ENCODE data around the gene LRRC14B. TPM values are rescaled to one million over a fixed set of nuclear protein-coding genes. Genes with fewer than 3 reads are reported as not detected.

Gene LRRC14B
- total and polyA plus RNA-seq, 4 donors: not detected

DNA sequence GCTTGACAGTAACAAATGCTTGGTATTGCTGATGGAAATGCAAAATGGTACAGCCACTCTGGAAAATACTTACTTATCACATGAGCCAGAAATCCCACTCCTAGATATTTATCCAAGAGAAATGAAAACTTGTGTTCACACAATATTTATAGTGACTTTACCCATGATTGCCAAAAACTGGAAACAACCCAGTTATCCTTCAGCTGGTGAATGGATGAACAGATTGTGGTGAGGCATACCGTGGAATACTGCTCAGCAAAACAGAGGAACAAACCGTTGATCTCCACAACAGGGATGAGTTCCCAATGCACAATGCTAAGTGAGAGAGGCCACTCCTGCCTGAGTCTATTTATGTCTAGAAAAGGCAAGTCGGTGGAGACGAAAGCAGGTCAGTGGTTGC is 40.5 kb upstream of the LRRC14B start:
- peaks cover 6% of the 10 kb centered on the region for H3K9me3 ChIP-seq (ENCODE audit: control insufficient read depth, low read length)
- H3K27ac ChIP-seq (ENCODE audit: low read depth in 1 of 2, low read length in 2 of 2): no peak overlapping the region
- no peaks in the 10 kb centered on the region for H3K4me1 ChIP-seq (ENCODE audit: control insufficient read depth in 1 of 2, insufficient read depth in 2 of 2, low read length in 2 of 2)
- intact Hi-C loops (cut with DNase I): no loop called here
- ATAC-seq (ENCODE audit: low FRiP score) (no peak), DNase-seq (no peak)
- no peak overlapping the region for H3K4me3 ChIP-seq (ENCODE audit: low read length in 2 of 2)
- no peaks in the 10 kb centered on the region for H3K27me3 ChIP-seq (ENCODE audit: control insufficient read depth in 1 of 2, insufficient read depth in 2 of 2, low read length in 1 of 2)
- WGBS, 2 donors: 77 to 81% methylated on average over 4 of the region's 4 CpGs
- no peaks in the 10 kb centered on the region for H3K36me3 ChIP-seq (ENCODE audit: control insufficient read depth in 1 of 2, insufficient read depth in 2 of 2, low read length in 1 of 2)

DNA sequence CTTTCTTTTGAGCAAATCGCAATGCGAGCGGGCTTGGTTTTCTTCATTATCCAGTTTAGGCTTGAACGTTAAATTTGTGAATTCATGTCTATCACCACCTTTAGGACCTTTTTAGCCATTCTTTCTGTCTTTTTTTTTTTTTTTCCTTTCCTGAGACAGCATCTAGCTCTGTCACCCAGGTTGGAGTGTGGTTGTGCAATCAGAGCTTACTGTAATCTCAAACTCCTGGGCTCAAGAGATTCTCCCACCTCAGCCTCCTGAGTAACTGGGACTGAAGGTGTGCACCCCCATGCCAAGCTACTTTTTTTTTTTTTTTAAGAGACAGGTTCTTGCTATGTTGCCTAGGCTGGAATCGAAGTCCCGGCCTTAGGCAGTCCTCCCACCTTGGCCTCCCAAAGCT is 39.2 kb upstream of the LRRC14B start:
- Histone ChIP-seq H3K36me3 (ENCODE audit: control insufficient read depth in 1 of 2, insufficient read depth in 2 of 2, low read length in 1 of 2) (no peaks in the 10 kb centered on the region), H3K4me1 (ENCODE audit: control insufficient read depth in 1 of 2, insufficient read depth in 2 of 2, low read length in 2 of 2) (no peaks in the 10 kb centered on the region), H3K9me3 (ENCODE audit: control insufficient read depth, low read length) (peaks cover 3% of the 10 kb centered on the region), H3K4me3 (ENCODE audit: low read length in 2 of 2) (no peak overlapping the region), H3K27me3 (ENCODE audit: control insufficient read depth in 1 of 2, insufficient read depth in 2 of 2, low read length in 1 of 2) (no peaks in the 10 kb centered on the region), H3K27ac (ENCODE audit: low read depth in 1 of 2, low read length in 2 of 2) (no peak overlapping the region)
- no peak for DNase-seq
- ATAC-seq (ENCODE audit: low FRiP score): no peak
- WGBS, 2 donors: 95 to 96% methylated on average over 6 of the region's 6 CpGs
- intact Hi-C loops (cut with DNase I): no loop called here

DNA sequence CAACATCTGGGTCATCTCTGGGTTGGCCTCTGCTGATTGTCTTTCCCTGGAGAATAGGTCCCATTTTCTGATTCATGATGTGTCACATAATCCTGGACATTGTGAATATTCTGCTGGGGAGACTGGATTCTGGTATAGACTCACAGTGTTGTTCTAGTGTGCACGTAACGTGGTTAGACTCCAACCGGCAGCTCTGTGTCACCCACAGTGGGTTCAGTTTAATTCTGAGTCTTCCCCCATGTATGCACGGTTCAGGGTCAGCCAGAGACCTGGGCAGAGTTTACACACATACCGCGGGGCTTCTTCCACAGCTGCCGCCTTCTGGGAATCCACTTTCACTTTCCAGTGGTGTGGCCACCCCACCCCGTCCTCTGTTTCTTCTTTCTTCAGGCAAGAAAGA is 38.0 kb upstream of the LRRC14B start:
- H3K9me3 ChIP-seq (ENCODE audit: control insufficient read depth, low read length): no peaks in the 10 kb centered on the region
- H3K4me1 ChIP-seq (ENCODE audit: control insufficient read depth in 1 of 2, insufficient read depth in 2 of 2, low read length in 2 of 2): no peaks in the 10 kb centered on the region
- intact Hi-C loops (cut with DNase I): no loop called here
- H3K27me3 ChIP-seq (ENCODE audit: control insufficient read depth in 1 of 2, insufficient read depth in 2 of 2, low read length in 1 of 2): no peaks in the 10 kb centered on the region
- H3K4me3 ChIP-seq (ENCODE audit: low read length in 2 of 2): no peak overlapping the region
- no peak for ATAC-seq (ENCODE audit: low FRiP score)
- no peak for DNase-seq
- H3K27ac ChIP-seq (ENCODE audit: low read depth in 1 of 2, low read length in 2 of 2): no peak overlapping the region
- H3K36me3 ChIP-seq (ENCODE audit: control insufficient read depth in 1 of 2, insufficient read depth in 2 of 2, low read length in 1 of 2): no peaks in the 10 kb centered on the region
- WGBS, 2 donors: 93 to 94% methylated on average over 8 of the region's 8 CpGs

DNA sequence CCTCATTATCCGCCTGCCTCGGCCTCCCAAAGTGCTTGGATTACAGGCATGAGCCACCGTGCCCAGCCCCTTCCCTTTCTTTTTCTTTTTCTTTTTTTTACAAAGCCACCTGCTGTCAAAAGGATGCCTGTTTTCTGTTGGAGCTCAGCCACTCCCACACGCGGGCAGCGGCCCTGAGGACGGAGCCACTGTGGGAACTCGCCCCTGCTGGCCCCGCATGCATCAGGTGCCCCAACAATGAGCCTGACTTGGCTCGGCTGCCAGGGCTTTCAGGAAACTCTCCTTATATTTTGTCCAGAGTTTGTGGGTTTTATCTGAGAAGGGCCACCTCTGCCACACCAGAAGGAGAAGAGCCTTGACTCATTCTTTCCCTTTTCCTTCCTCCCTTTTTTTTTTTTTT is 37.1 kb upstream of the LRRC14B start:
- H3K4me1 ChIP-seq (ENCODE audit: control insufficient read depth in 1 of 2, insufficient read depth in 2 of 2, low read length in 2 of 2): no peaks in the 10 kb centered on the region
- intact Hi-C loops (cut with DNase I): no loop called here
- H3K36me3 ChIP-seq (ENCODE audit: control insufficient read depth in 1 of 2, insufficient read depth in 2 of 2, low read length in 1 of 2): no peaks in the 10 kb centered on the region
- no peak overlapping the region for H3K4me3 ChIP-seq (ENCODE audit: low read length in 2 of 2)
- no peak overlapping the region for H3K27ac ChIP-seq (ENCODE audit: low read depth in 1 of 2, low read length in 2 of 2)
- ATAC-seq (ENCODE audit: low FRiP score) (no peak), DNase-seq (no peak)
- H3K27me3 ChIP-seq (ENCODE audit: control insufficient read depth in 1 of 2, insufficient read depth in 2 of 2, low read length in 1 of 2): no peaks in the 10 kb centered on the region
- no peaks in the 10 kb centered on the region for H3K9me3 ChIP-seq (ENCODE audit: control insufficient read depth, low read length)
- 91 to 94% methylated on average over 10 of the region's 10 CpGs for WGBS, 2 donors

DNA sequence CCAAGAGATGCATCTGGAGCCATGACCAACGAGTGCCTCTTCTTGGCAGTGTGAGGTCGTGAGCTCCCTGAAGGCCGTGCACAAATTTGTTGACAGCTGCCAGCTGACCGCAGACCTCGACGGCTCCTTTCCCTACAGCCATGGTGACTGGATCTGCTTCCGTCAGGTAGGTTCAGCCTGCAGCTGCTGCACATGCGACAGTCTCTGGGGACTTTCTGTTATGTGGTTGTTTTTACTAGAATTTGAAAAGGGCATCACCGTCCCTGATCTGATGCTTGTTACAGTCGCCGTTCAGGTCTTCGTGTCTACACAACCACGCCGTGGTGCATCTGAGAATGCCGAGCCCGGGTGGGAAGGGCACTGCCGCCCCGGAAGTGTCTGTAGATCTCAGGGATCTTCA is 36.5 kb upstream of the LRRC14B start:
- DNase-seq (no peak), ATAC-seq (ENCODE audit: low FRiP score) (no peak)
- no peaks in the 10 kb centered on the region for H3K27me3 ChIP-seq (ENCODE audit: control insufficient read depth in 1 of 2, insufficient read depth in 2 of 2, low read length in 1 of 2)
- no peak overlapping the region for H3K4me3 ChIP-seq (ENCODE audit: low read length in 2 of 2)
- 92% methylated on average over 18 of the region's 18 CpGs for WGBS, 2 donors
- H3K9me3 ChIP-seq (ENCODE audit: control insufficient read depth, low read length): no peaks in the 10 kb centered on the region
- H3K27ac ChIP-seq (ENCODE audit: low read depth in 1 of 2, low read length in 2 of 2): no peak overlapping the region
- intact Hi-C loops (cut with DNase I): no loop called here
- no peaks in the 10 kb centered on the region for H3K36me3 ChIP-seq (ENCODE audit: control insufficient read depth in 1 of 2, insufficient read depth in 2 of 2, low read length in 1 of 2)
- H3K4me1 ChIP-seq (ENCODE audit: control insufficient read depth in 1 of 2, insufficient read depth in 2 of 2, low read length in 2 of 2): no peaks in the 10 kb centered on the region

DNA sequence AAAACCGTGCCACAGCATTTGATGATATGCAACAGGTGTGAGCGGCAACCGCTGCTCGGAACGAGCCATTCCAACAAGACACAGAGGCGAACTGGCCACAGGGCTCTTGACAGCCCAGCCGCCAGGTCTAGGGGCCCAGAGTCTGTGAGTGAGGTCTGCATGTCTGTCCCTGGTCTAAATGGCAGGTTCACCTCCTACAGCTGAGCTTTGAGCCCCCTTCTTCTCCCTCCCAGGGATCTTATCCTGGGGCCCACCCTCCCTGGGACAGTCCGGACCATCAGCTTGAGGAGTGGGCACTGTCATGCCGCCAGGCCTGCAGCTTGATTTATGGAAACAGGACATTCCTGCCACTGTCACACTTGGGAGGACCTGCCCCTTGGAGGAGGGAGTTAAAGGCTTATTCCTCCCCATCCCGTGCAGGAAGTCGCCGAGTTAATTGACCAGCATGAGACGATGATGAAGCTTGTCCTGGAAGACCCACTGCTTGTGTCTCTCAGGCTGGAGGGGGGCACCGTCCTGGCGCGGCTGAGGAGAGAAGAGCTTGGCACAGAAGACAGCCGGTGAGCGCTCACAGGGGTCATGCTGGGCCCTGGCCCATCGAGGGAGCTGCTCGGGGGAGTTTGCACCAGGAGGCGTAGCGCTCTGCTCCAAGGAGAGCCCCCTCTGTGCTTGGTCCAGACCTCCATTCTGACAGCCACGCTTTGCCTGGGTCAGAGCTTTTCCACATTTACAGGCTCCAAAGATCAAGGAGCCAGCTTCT is 35.5 kb upstream of the LRRC14B start:
- Histone ChIP-seq H3K27ac (ENCODE audit: low read depth in 1 of 2, low read length in 2 of 2) (no peak overlapping the region), H3K27me3 (ENCODE audit: control insufficient read depth in 1 of 2, insufficient read depth in 2 of 2, low read length in 1 of 2) (no peaks in the 10 kb centered on the region), H3K36me3 (ENCODE audit: control insufficient read depth in 1 of 2, insufficient read depth in 2 of 2, low read length in 1 of 2) (no peaks in the 10 kb centered on the region), H3K4me1 (ENCODE audit: control insufficient read depth in 1 of 2, insufficient read depth in 2 of 2, low read length in 2 of 2) (no peaks in the 10 kb centered on the region), H3K4me3 (ENCODE audit: low read length in 2 of 2) (no peak overlapping the region), H3K9me3 (ENCODE audit: control insufficient read depth, low read length) (no peaks in the 10 kb centered on the region)
- 90 to 92% methylated on average over 23 of the region's 23 CpGs for WGBS, 2 donors
- intact Hi-C loops (cut with DNase I): no loop called here
- DNase-seq (no peak), ATAC-seq (ENCODE audit: low FRiP score) (no peak)

DNA sequence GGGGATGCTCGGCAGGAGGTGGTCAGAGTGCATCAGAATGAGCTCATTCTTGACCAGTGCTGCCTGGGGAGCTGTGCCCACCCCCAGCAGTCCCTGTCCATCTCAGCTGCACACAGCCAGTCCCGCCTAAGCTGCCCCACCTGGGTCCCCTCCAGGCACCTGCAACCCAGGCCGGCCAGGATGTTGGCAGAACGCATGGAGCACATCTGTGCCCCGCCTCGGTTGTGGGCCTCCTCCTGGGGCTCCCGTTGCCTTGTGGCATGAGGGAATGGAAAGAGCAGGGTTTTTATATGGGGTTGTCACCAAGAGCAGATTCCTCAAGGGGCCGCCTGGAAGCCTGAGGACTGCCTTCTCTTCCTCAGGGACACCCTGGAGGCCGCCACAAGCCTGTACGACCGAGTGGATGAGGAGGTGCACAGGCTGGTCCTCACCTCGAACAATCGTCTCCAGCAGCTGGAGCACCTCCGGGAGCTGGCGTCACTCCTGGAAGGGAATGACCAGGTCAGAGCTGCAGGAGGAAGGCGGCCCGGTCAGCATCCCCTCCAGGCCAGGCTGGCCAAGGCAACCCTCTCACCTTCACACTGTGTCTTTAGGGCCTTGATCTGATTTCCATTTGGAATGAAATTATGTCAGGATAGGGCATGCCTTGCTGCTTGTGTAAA is 34.8 kb upstream of the LRRC14B start:
- no peak for ATAC-seq (ENCODE audit: low FRiP score)
- peak in 1 of 2 donors; percentile 63 for DNase-seq

DNA sequence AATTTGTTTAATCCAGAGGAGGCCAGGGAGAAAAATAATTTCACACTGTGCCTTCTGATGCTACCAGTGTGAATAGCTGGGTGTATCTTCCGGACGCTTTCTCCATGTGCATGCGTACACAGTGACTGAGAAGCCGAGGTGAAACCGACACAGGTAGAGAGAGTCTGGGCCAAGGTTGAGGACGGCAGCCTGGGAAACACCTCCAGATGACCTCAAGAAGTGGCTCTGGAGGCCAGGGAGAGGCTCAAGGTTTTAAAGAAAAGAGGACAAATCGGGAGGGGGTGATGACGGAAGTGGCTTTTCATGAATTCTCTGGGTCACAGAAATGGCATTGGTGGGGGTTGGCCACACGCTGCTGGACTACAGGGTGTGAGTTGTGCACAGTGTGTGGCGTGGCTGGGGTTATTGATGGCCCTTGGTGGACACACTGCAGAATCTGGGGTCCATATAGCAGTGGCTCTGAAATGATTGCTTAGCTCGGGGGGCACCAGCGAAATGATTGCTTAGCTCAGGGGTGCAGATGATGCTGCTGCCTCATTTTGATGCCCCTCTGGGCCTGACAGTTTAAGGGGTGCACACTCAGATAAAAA is 34.1 kb upstream of the LRRC14B start:
- ATAC-seq (ENCODE audit: low FRiP score) (no peak), DNase-seq (peak in 1 of 2 donors; percentile 56)
- Histone ChIP-seq H3K36me3 (ENCODE audit: control insufficient read depth in 1 of 2, insufficient read depth in 2 of 2, low read length in 1 of 2) (no peaks in the 10 kb centered on the region), H3K4me1 (ENCODE audit: control insufficient read depth in 1 of 2, insufficient read depth in 2 of 2, low read length in 2 of 2) (no peaks in the 10 kb centered on the region), H3K9me3 (ENCODE audit: control insufficient read depth, low read length) (no peaks in the 10 kb centered on the region), H3K27me3 (ENCODE audit: control insufficient read depth in 1 of 2, insufficient read depth in 2 of 2, low read length in 1 of 2) (no peaks in the 10 kb centered on the region), H3K4me3 (ENCODE audit: low read length in 2 of 2) (no peak overlapping the region), H3K27ac (ENCODE audit: low read depth in 1 of 2, low read length in 2 of 2) (no peak overlapping the region)
- intact Hi-C loops (cut with DNase I): no loop called here
- 93% methylated on average over 12 of the region's 12 CpGs for WGBS, 2 donors

More for the DNA sequence above, 34.8 kb upstream of the LRRC14B start:
- WGBS, 2 donors: 91 to 93% methylated on average over 17 of the region's 17 CpGs
- H3K36me3 ChIP-seq (ENCODE audit: control insufficient read depth in 1 of 2, insufficient read depth in 2 of 2, low read length in 1 of 2): no peaks in the 10 kb centered on the region
- H3K4me3 ChIP-seq (ENCODE audit: low read length in 2 of 2): no peak overlapping the region
- H3K4me1 ChIP-seq (ENCODE audit: control insufficient read depth in 1 of 2, insufficient read depth in 2 of 2, low read length in 2 of 2): no peaks in the 10 kb centered on the region
- no peaks in the 10 kb centered on the region for H3K27me3 ChIP-seq (ENCODE audit: control insufficient read depth in 1 of 2, insufficient read depth in 2 of 2, low read length in 1 of 2)
- H3K9me3 ChIP-seq (ENCODE audit: control insufficient read depth, low read length): no peaks in the 10 kb centered on the region
- intact Hi-C loops (cut with DNase I): no loop called here
- no peak overlapping the region for H3K27ac ChIP-seq (ENCODE audit: low read depth in 1 of 2, low read length in 2 of 2)

DNA sequence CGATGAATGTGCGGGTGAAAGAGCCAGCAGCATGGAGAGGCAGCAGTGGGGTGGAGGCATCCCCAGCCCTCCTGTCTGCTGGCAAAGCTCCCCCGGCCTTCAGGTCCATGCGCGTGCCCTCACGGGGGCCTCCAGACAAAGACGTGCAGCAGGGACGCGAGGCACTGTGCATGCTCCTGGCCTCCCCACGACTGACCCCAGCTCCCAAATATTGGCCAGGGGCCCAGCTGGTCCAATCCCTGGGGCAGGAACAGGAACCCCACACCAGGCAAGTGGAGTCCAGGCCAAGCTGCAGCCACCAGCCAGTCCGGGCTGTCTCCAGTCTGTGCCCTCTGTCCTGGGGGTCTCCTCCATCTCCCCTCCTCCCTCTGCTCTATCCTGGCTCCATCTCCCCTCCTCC is 33.5 kb upstream of the LRRC14B start:
- intact Hi-C loops (cut with DNase I): no loop called here
- WGBS, 2 donors: 91% methylated on average over 11 of the region's 11 CpGs
- Histone ChIP-seq H3K4me1 (ENCODE audit: control insufficient read depth in 1 of 2, insufficient read depth in 2 of 2, low read length in 2 of 2) (no peaks in the 10 kb centered on the region), H3K36me3 (ENCODE audit: control insufficient read depth in 1 of 2, insufficient read depth in 2 of 2, low read length in 1 of 2) (no peaks in the 10 kb centered on the region), H3K9me3 (ENCODE audit: control insufficient read depth, low read length) (no peaks in the 10 kb centered on the region), H3K4me3 (ENCODE audit: low read length in 2 of 2) (no peak overlapping the region), H3K27ac (ENCODE audit: low read depth in 1 of 2, low read length in 2 of 2) (no peak overlapping the region), H3K27me3 (ENCODE audit: control insufficient read depth in 1 of 2, insufficient read depth in 2 of 2, low read length in 1 of 2) (no peaks in the 10 kb centered on the region)
- DNase-seq: peak in 1 of 2 donors; percentile 51
- ATAC-seq (ENCODE audit: low FRiP score): no peak

Data from aorta (tissue), 5 donors.